Sigmoid colon (tissue), 7 donors: Measurements from ENCODE around the gene BTBD9. TPM values are rescaled to one million over a fixed set of nuclear protein-coding genes. Genes with fewer than 3 reads are reported as not detected.

Source experiments
- DNase-seq: peaks from one replicate; pipeline ENCODE4 v3.0.0-alpha.2; 2019
- H3K27ac ChIP-seq, 4 donors: fragments of 200-600 bp; sonication (generic); one replicate each; pipeline ENCODE4 v1.5.1; 2016 to 2019; ENCODE audit warnings: mild to moderate bottlenecking in 1 of 4
- H3K27me3 ChIP-seq, 3 donors: fragments of 200-600 bp; sonication (generic); one replicate each; pipeline ENCODE4 v1.5.1; 2019; ENCODE audit warnings: mild to moderate bottlenecking in 1 of 3
- H3K36me3 ChIP-seq, 4 donors: fragments of 200-600 bp; sonication (generic); one replicate each; pipeline ENCODE4 v1.5.1; 2016 to 2019
- H3K4me1 ChIP-seq, 4 donors: fragments of 200-600 bp; sonication (generic); one replicate each; pipeline ENCODE4 v1.5.1; 2017 to 2019
- H3K4me3 ChIP-seq, 4 donors: fragments of 200-600 bp; sonication (generic); one replicate each; pipeline ENCODE4 v1.5.1; 2017 to 2019; ENCODE audit warnings: mild to moderate bottlenecking in 2 of 4, moderate library complexity in 1 of 4
- H3K9me3 ChIP-seq, 4 donors: fragments of 200-600 bp in 3 of 4; sonication (generic) in 3 of 4; one replicate each; pipeline versions ENCODE4 v1.5.1 to v1.6.1; 2013 to 2019
- CTCF ChIP-seq, 4 experiments: fragments of 450-650 bp in 3 of 4; fragments of 200-600 bp in 1 of 4; IDR thresholded peaks; one replicate each; pipeline ENCODE4 v1.5.1; 2016 to 2019; ENCODE audit warnings: antibody characterized with exemption in 4 of 4, mild to moderate bottlenecking in 3 of 4, moderate library complexity in 2 of 4
- EP300 ChIP-seq, 4 donors: sonication (generic); formaldehyde crosslinking; IDR thresholded peaks; one replicate each; pipeline ENCODE4 v1.6.1; 2017; ENCODE audit warnings: antibody characterized with exemption in 4 of 4
- POLR2A ChIP-seq, 2 donors: fragments of 450-650 bp; IDR thresholded peaks; one replicate each; pipeline ENCODE4 v1.6.1; 2016; ENCODE audit warnings: antibody characterized with exemption in 2 of 2, mild to moderate bottlenecking in 2 of 2, moderate library complexity in 2 of 2
- POLR2AphosphoS5 ChIP-seq, 4 donors: sonication (generic); formaldehyde crosslinking; IDR thresholded peaks; one replicate each; pipeline ENCODE4 v1.6.1; 2017; ENCODE audit warnings: antibody characterized with exemption in 4 of 4
- WGBS, 2 donors: extraction: QIAGEN DNeasy Blood & Tissue Kit; methylation state at CpG; one replicate each; pipeline ENCODE4 v1.1.7; 2013; 5-methylcytosine and 5-hydroxymethylcytosine counted together
- intact Hi-C: fragments of 100-400 bp; cut with DNase I; formaldehyde crosslinking; loops from one replicate; pipeline ENCODE4 v1.15.1; 2023
- polyA plus RNA-seq, 3 donors: library from polyadenylated mRNA; stranded (reverse); fragments of 200-250 nt; gene quantifications; one replicate each; pipeline ENCODE4 v1.2.3, GENCODE V29; 2013
- total RNA-seq, 4 donors: library from RNA; depleted of rRNA; stranded (reverse); fragments of >200 nt; gene quantifications; one replicate each; pipeline ENCODE4 v1.1.0, GENCODE V29; 2016
- donor health status: healthy with polysubstance abuse.
- donor health status: Bipolar disorder and iron deficiency.
- donor health status: healthy.

The BTBD9 gene
- total and polyA plus RNA-seq, 7 donors: 3.6 to 20.8 (median 10.5) TPM

GRCh38 chr6:38654263-38654662, 14.5 kb upstream of the BTBD9 start:
- no peak for TF ChIP-seq CTCF (IDR thresholded peaks at IDR 0.05)
- TF ChIP-seq POLR2AphosphoS5 (IDR thresholded peaks at IDR 0.05): no peak
- no peak for TF ChIP-seq POLR2A (IDR thresholded peaks at IDR 0.05)
- no peak for TF ChIP-seq EP300 (IDR thresholded peaks at IDR 0.05)
- Histone ChIP-seq H3K27ac (no peak overlapping the region), H3K27me3 (no peaks in the 10 kb centered on the region), H3K36me3 (no peaks in the 10 kb centered on the region), H3K9me3 (no peaks in the 10 kb centered on the region), H3K4me1 (no peaks in the 10 kb centered on the region), H3K4me3 (no peak overlapping the region)
- WGBS, 2 donors: 94 to 99% methylated on average over 2 of the region's 2 CpGs
- intact Hi-C loops: no loop called here
- no peak for DNase-seq

GRCh38 chr6:38651121-38651784, 11.5 kb upstream of the BTBD9 start:
- H3K4me1 ChIP-seq: no peaks in the 10 kb centered on the region
- TF ChIP-seq POLR2AphosphoS5 (IDR thresholded peaks at IDR 0.05): no peak
- TF ChIP-seq POLR2A (IDR thresholded peaks at IDR 0.05): no peak
- TF ChIP-seq EP300 (IDR thresholded peaks at IDR 0.05): no peak
- TF ChIP-seq CTCF (IDR thresholded peaks at IDR 0.05): no peak
- intact Hi-C loops: no loop called here
- H3K27ac ChIP-seq: no peak overlapping the region
- no peaks in the 10 kb centered on the region for H3K27me3 ChIP-seq
- no peaks in the 10 kb centered on the region for H3K36me3 ChIP-seq
- no peak for DNase-seq
- WGBS, 2 donors: 95 to 98% methylated on average over 2 of the region's 2 CpGs
- no peaks in the 10 kb centered on the region for H3K9me3 ChIP-seq
- H3K4me3 ChIP-seq: no peak overlapping the region

- Histone ChIP-seq H3K4me1 (no peaks in the 10 kb centered on the region), H3K27ac (no peak overlapping the region), H3K36me3 (no peaks in the 10 kb centered on the region), H3K9me3 (no peaks in the 10 kb centered on the region), H3K4me3 (no peak overlapping the region), H3K27me3 (no peaks in the 10 kb centered on the region)
- no peak for TF ChIP-seq EP300 (IDR thresholded peaks at IDR 0.05)
- TF ChIP-seq POLR2AphosphoS5 (IDR thresholded peaks at IDR 0.05): no peak
- no peak for TF ChIP-seq CTCF (IDR thresholded peaks at IDR 0.05)
- TF ChIP-seq POLR2A (IDR thresholded peaks at IDR 0.05): no peak
- intact Hi-C loops: no loop called here
- DNase-seq: no peak
- 93 to 94% methylated on average over 5 of the region's 5 CpGs for WGBS, 2 donors
These were observed 10.6 kb upstream of the BTBD9 start for GRCh38 chr6:38650207-38650752.

- no peaks in the 10 kb centered on the region for H3K9me3 ChIP-seq
- H3K4me3 ChIP-seq: no peak overlapping the region
- TF ChIP-seq CTCF (IDR thresholded peaks at IDR 0.05) (no peak), POLR2AphosphoS5 (IDR thresholded peaks at IDR 0.05) (no peak), EP300 (IDR thresholded peaks at IDR 0.05) (no peak)
- H3K27me3 ChIP-seq: no peaks in the 10 kb centered on the region
- WGBS, 2 donors: 96 to 98% methylated on average over 2 of the region's 2 CpGs
- H3K27ac ChIP-seq: no peak overlapping the region
- no peaks in the 10 kb centered on the region for H3K4me1 ChIP-seq
- DNase-seq: no peak
- intact Hi-C loops: no loop called here
- H3K36me3 ChIP-seq: no peaks in the 10 kb centered on the region
These were observed 10.0 kb upstream of the BTBD9 start for GRCh38 chr6:38649744-38650143.

GRCh38 chr6:38648629-38649028, 8.9 kb upstream of the BTBD9 start:
- H3K4me1 ChIP-seq: no peaks in the 10 kb centered on the region
- no peaks in the 10 kb centered on the region for H3K27me3 ChIP-seq
- DNase-seq: no peak
- H3K9me3 ChIP-seq: no peaks in the 10 kb centered on the region
- no peak overlapping the region for H3K27ac ChIP-seq
- no peaks in the 10 kb centered on the region for H3K36me3 ChIP-seq
- intact Hi-C loops: no loop called here
- TF ChIP-seq POLR2A (IDR thresholded peaks at IDR 0.05) (no peak), EP300 (IDR thresholded peaks at IDR 0.05) (no peak), POLR2AphosphoS5 (IDR thresholded peaks at IDR 0.05) (no peak), CTCF (IDR thresholded peaks at IDR 0.05) (no peak)
- H3K4me3 ChIP-seq: no peak overlapping the region
